ENCODE data around the gene FRMD4A.

- TF ChIP-seq TAF1 (IDR thresholded peaks at IDR 0.05; ENCODE audit: borderline replicate concordance, low read depth, low read length) (no peak), EED (IDR thresholded peaks at IDR 0.05; ENCODE audit: low read depth) (no peak), EP300 (IDR thresholded peaks at IDR 0.05; ENCODE audit: borderline replicate concordance in 1 of 2, control insufficient read depth in 1 of 2, low read depth in 2 of 2, low read length in 2 of 2) (no peak), RFX5 (IDR thresholded peaks at IDR 0.05; ENCODE audit: low read depth, low read length) (no peak), SREBF2 (IDR thresholded peaks at IDR 0.05; ENCODE audit: low read length) (no peak), CEBPB (IDR thresholded peaks at IDR 0.05; ENCODE audit: borderline replicate concordance in 1 of 2, low read depth in 2 of 2, low read length in 2 of 2) (no peak), EZH2 (IDR thresholded peaks at IDR 0.05; ENCODE audit: borderline replicate concordance, control insufficient read depth, low read depth, low read length) (no peak), MXI1 (IDR thresholded peaks at IDR 0.05; ENCODE audit: low read depth, low read length) (no peak), SPI1 (IDR thresholded peaks at IDR 0.05; ENCODE audit: borderline replicate concordance, insufficient read depth, low read depth, low read length) (no peak), NKRF (conservative IDR thresholded peaks at IDR 0.05) (no peak), SP1 (IDR thresholded peaks at IDR 0.05; ENCODE audit: low read depth, low read length) (no peak)
- TF ChIP-seq, protein P1, sequence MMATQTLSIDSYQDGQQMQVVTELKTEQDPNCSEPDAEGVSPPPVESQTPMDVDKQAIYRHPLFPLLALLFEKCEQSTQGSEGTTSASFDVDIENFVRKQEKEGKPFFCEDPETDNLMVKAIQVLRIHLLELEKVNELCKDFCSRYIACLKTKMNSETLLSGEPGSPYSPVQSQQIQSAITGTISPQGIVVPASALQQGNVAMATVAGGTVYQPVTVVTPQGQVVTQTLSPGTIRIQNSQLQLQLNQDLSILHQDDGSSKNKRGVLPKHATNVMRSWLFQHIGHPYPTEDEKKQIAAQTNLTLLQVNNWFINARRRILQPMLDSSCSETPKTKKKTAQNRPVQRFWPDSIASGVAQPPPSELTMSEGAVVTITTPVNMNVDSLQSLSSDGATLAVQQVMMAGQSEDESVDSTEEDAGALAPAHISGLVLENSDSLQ (IDR thresholded peaks at IDR 0.05), result no peak
- TF ChIP-seq, protein P2, sequence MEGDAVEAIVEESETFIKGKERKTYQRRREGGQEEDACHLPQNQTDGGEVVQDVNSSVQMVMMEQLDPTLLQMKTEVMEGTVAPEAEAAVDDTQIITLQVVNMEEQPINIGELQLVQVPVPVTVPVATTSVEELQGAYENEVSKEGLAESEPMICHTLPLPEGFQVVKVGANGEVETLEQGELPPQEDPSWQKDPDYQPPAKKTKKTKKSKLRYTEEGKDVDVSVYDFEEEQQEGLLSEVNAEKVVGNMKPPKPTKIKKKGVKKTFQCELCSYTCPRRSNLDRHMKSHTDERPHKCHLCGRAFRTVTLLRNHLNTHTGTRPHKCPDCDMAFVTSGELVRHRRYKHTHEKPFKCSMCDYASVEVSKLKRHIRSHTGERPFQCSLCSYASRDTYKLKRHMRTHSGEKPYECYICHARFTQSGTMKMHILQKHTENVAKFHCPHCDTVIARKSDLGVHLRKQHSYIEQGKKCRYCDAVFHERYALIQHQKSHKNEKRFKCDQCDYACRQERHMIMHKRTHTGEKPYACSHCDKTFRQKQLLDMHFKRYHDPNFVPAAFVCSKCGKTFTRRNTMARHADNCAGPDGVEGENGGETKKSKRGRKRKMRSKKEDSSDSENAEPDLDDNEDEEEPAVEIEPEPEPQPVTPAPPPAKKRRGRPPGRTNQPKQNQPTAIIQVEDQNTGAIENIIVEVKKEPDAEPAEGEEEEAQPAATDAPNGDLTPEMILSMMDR (IDR thresholded peaks at IDR 0.05 in 2 of 3, conservative IDR thresholded peaks at IDR 0.05 in 1 of 3; ENCODE audit: control insufficient read depth in 2 of 3, extremely low read depth in 1 of 3, insufficient read depth in 1 of 3, low read depth in 3 of 3, low read length in 3 of 3), result no peak
These were observed 205.2 kb downstream of the FRMD4A start for GRCh38 chr10:14125564-14125963.

All from GM12878 (cell line).